Measurements from ENCODE around the gene LGI1.

- TF ChIP-seq CTCF (IDR thresholded peaks at IDR 0.05; ENCODE audit: insufficient read depth, low read length, poor library complexity, severe bottlenecking) (no peak), EZH2phosphoT487 (conservative IDR thresholded peaks at IDR 0.05; ENCODE audit: low read length) (no peak)
These were observed 40.1 kb downstream of the LGI1 start for GRCh38 chr10:93797825-93798224.

All from SU-DHL-6 (cell line).